Liver (tissue), 9 donors: Measurements from ENCODE around the gene GRK3. TPM values are rescaled to one million over a fixed set of nuclear protein-coding genes. Genes with fewer than 3 reads are reported as not detected.

Experiments used
- DNase-seq: peaks from one replicate; pipeline ENCODE4 v3.0.0-alpha.2; 2017; ENCODE audit warnings: low spot score
- H3K27ac ChIP-seq, 2 donors: one replicate each; pipeline ENCODE4 v1.7.0; 2013; ENCODE audit warnings: inconsistent platforms in 2 of 2, low read length in 2 of 2, control low read depth in 1 of 2, low read depth in 1 of 2, mild to moderate bottlenecking in 1 of 2
- H3K27me3 ChIP-seq, 4 donors: one replicate each; pipeline versions ENCODE4 v1.6.1 to v1.7.0; 2013; ENCODE audit warnings: low read length in 3 of 4, inconsistent platforms in 1 of 4, mild to moderate bottlenecking in 1 of 4, moderate library complexity in 1 of 4; ENCODE audit not compliant: control insufficient read depth in 4 of 4, insufficient read depth in 4 of 4
- H3K36me3 ChIP-seq, 4 donors: one replicate each; pipeline versions ENCODE4 v1.6.1 to v1.7.0; 2013; ENCODE audit warnings: low read length in 3 of 4, mild to moderate bottlenecking in 3 of 4, low read depth in 1 of 4, moderate library complexity in 1 of 4; ENCODE audit not compliant: control insufficient read depth in 4 of 4, insufficient read depth in 3 of 4
- H3K4me1 ChIP-seq, 4 donors: one replicate each; pipeline versions ENCODE4 v1.6.1 to v1.7.0; 2013; ENCODE audit warnings: low read length in 3 of 4, mild to moderate bottlenecking in 3 of 4, moderate library complexity in 1 of 4; ENCODE audit not compliant: control insufficient read depth in 4 of 4, insufficient read depth in 4 of 4
- H3K4me3 ChIP-seq, 3 donors: one replicate each; pipeline versions ENCODE4 v1.6.1 to v1.7.0; 2013; ENCODE audit warnings: low read length in 3 of 3, control low read depth in 1 of 3, low read depth in 1 of 3, mild to moderate bottlenecking in 1 of 3
- H3K9ac ChIP-seq, 2 donors: one replicate each; pipeline ENCODE4 v1.7.0; 2013; ENCODE audit warnings: low read length in 2 of 2, mild to moderate bottlenecking in 2 of 2, moderate library complexity in 2 of 2, control low read depth in 1 of 2, low read depth in 1 of 2
- H3K9me3 ChIP-seq, 4 donors: one replicate each; pipeline versions ENCODE4 v1.6.1 to v1.7.0; 2013; ENCODE audit warnings: low read length in 3 of 4; ENCODE audit not compliant: control insufficient read depth in 4 of 4
- EGR1 ChIP-seq, 2 donors: IDR thresholded peaks; 2 replicates each; pipeline ENCODE4 v1.6.1; 2016 to 2018; ENCODE audit warnings: antibody characterized with exemption in 2 of 2, low read depth in 2 of 2
- FOXA1 ChIP-seq: IDR thresholded peaks from 2 replicates; pipeline ENCODE4 v1.6.1; 2016; ENCODE audit warnings: antibody characterized with exemption
- FOXA2 ChIP-seq: IDR thresholded peaks from 2 replicates; pipeline ENCODE4 v1.6.1; 2016; ENCODE audit warnings: antibody characterized with exemption
- HNF4A ChIP-seq, 2 donors: conservative IDR thresholded peaks; 2 replicates each; pipeline ENCODE4 v1.6.1; 2016; ENCODE audit warnings: antibody characterized with exemption in 2 of 2, mild to moderate bottlenecking in 2 of 2
- HNF4G ChIP-seq: IDR thresholded peaks from 2 replicates; pipeline ENCODE4 v1.6.1; 2016; ENCODE audit warnings: antibody characterized with exemption
- RAD21 ChIP-seq, 2 donors: IDR thresholded peaks; 2 replicates each; pipeline ENCODE4 v1.6.1; 2016; ENCODE audit warnings: antibody characterized with exemption in 2 of 2, mild to moderate bottlenecking in 2 of 2
- WGBS: extraction: QIAGEN DNeasy Blood & Tissue Kit; methylation state at CpG from one replicate; pipeline ENCODE4 v1.1.7; 2013; 5-methylcytosine and 5-hydroxymethylcytosine counted together
- polyA plus RNA-seq, 2 donors: library from polyadenylated mRNA; stranded (reverse) in 1 of 2; unstranded in 1 of 2; fragments of 200-250 nt in 1 of 2; fragments of >200 nt in 1 of 2; fragmentation: Nextera tagmentation in 1 of 2; extraction: Ambion mirVana in 1 of 2; gene quantifications; one replicate each; pipeline versions ENCODE4 v1.2.1 to v1.2.3, GENCODE V29; 2013 to 2015
- total RNA-seq, 2 donors: library from RNA; depleted of rRNA; stranded (reverse); fragments of >200 nt; gene quantifications; one replicate each; pipeline ENCODE4 v1.2.3, GENCODE V29; 2014
- TF ChIP-seq, protein P1 (sequence below): IDR thresholded peaks from 2 replicates; pipeline ENCODE4 v1.6.1; 2016; ENCODE audit warnings: antibody characterized with exemption, mild to moderate bottlenecking
- TF ChIP-seq, protein P2 (sequence below): IDR thresholded peaks from 2 replicates; pipeline ENCODE4 v1.6.1; 2016; ENCODE audit warnings: antibody characterized with exemption
- TF ChIP-seq, protein P3 (sequence below): fragments of 150-350 bp; IDR thresholded peaks from 2 replicates; pipeline ENCODE4 v1.5.1; 2017; ENCODE audit warnings: improper control_type of control experiment, low read depth, low read length; ENCODE audit not compliant: missing input control
- donor health status: healthy.
- donor health status: healthy.
- donor health status: healthy.
- donor health status: healthy.
- donor health status: healthy.

GRK3 gene
- total and polyA plus RNA-seq, 4 donors: 0.79 to 6.5 (median 2.4) TPM

DNA sequence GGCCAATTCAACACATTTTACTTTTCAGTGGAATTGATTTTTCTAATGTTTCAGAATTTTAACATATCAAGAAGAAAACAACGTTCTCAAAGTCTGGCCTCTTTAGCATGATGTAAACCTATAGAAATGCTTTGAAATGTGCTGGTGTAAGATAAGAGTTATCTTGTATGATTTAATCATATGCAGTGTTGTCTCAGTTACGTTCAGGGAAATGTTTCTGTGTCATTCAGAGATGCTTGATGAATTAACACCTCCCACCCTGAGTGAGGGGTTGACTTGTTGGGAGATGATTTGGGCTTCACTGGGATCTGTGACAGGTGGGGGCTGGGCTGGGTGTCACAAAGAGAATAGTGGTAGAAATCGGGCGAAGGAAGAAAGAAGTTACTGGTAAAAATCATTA is 161.8 kb downstream of the GRK3 start:
- H3K36me3 ChIP-seq: no peaks in the 10 kb centered on the region
- no peaks in the 10 kb centered on the region for H3K9me3 ChIP-seq
- no peak for DNase-seq
- H3K4me1 ChIP-seq: no peaks in the 10 kb centered on the region
- H3K27me3 ChIP-seq: no peaks in the 10 kb centered on the region
- WGBS: 55% methylated on average over 4 of the region's 4 CpGs
- TF ChIP-seq, protein P1, sequence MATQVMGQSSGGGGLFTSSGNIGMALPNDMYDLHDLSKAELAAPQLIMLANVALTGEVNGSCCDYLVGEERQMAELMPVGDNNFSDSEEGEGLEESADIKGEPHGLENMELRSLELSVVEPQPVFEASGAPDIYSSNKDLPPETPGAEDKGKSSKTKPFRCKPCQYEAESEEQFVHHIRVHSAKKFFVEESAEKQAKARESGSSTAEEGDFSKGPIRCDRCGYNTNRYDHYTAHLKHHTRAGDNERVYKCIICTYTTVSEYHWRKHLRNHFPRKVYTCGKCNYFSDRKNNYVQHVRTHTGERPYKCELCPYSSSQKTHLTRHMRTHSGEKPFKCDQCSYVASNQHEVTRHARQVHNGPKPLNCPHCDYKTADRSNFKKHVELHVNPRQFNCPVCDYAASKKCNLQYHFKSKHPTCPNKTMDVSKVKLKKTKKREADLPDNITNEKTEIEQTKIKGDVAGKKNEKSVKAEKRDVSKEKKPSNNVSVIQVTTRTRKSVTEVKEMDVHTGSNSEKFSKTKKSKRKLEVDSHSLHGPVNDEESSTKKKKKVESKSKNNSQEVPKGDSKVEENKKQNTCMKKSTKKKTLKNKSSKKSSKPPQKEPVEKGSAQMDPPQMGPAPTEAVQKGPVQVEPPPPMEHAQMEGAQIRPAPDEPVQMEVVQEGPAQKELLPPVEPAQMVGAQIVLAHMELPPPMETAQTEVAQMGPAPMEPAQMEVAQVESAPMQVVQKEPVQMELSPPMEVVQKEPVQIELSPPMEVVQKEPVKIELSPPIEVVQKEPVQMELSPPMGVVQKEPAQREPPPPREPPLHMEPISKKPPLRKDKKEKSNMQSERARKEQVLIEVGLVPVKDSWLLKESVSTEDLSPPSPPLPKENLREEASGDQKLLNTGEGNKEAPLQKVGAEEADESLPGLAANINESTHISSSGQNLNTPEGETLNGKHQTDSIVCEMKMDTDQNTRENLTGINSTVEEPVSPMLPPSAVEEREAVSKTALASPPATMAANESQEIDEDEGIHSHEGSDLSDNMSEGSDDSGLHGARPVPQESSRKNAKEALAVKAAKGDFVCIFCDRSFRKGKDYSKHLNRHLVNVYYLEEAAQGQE: no peak
- TF ChIP-seq, protein P2, sequence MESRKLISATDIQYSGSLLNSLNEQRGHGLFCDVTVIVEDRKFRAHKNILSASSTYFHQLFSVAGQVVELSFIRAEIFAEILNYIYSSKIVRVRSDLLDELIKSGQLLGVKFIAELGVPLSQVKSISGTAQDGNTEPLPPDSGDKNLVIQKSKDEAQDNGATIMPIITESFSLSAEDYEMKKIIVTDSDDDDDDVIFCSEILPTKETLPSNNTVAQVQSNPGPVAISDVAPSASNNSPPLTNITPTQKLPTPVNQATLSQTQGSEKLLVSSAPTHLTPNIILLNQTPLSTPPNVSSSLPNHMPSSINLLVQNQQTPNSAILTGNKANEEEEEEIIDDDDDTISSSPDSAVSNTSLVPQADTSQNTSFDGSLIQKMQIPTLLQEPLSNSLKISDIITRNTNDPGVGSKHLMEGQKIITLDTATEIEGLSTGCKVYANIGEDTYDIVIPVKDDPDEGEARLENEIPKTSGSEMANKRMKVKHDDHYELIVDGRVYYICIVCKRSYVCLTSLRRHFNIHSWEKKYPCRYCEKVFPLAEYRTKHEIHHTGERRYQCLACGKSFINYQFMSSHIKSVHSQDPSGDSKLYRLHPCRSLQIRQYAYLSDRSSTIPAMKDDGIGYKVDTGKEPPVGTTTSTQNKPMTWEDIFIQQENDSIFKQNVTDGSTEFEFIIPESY: no peak
- no peak overlapping the region for H3K9ac ChIP-seq
- no peak overlapping the region for H3K4me3 ChIP-seq
- no peak overlapping the region for H3K27ac ChIP-seq

DNA sequence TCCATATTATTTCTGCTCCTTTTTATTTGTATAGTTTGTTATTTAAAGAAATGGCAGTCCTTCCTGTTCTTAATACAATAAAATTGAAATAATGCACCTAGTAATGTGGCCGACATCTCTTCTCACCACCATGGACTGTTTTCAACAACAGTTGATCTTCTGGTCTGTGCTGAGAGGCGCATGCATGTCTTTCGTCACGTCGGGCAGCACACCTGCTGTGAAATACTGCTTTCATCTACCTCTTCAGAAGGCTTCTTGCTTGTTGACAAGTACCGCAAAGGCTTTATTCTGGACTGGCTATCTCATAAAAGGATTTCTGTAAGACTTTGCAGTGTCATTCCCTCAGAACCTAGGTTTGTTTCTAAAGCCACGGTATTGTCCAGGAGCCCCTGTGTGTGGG is 163.6 kb downstream of the GRK3 start:
- Histone ChIP-seq H3K27me3 (no peaks in the 10 kb centered on the region), H3K9ac (no peak overlapping the region), H3K4me1 (no peaks in the 10 kb centered on the region), H3K27ac (no peak overlapping the region), H3K4me3 (no peak overlapping the region), H3K36me3 (no peaks in the 10 kb centered on the region), H3K9me3 (no peaks in the 10 kb centered on the region)
- TF ChIP-seq, protein P2: no peak
- TF ChIP-seq FOXA2 (no peak), HNF4A (conservative IDR thresholded peaks at IDR 0.05) (no peak), HNF4G (no peak), EGR1 (IDR thresholded peaks at IDR 0.05; ENCODE audit: low read depth in 2 of 2) (no peak), FOXA1 (no peak), RAD21 (IDR thresholded peaks at IDR 0.05) (no peak)
- TF ChIP-seq, protein P3, sequence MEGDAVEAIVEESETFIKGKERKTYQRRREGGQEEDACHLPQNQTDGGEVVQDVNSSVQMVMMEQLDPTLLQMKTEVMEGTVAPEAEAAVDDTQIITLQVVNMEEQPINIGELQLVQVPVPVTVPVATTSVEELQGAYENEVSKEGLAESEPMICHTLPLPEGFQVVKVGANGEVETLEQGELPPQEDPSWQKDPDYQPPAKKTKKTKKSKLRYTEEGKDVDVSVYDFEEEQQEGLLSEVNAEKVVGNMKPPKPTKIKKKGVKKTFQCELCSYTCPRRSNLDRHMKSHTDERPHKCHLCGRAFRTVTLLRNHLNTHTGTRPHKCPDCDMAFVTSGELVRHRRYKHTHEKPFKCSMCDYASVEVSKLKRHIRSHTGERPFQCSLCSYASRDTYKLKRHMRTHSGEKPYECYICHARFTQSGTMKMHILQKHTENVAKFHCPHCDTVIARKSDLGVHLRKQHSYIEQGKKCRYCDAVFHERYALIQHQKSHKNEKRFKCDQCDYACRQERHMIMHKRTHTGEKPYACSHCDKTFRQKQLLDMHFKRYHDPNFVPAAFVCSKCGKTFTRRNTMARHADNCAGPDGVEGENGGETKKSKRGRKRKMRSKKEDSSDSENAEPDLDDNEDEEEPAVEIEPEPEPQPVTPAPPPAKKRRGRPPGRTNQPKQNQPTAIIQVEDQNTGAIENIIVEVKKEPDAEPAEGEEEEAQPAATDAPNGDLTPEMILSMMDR: no peak
- 89% methylated on average over 7 of the region's 7 CpGs for WGBS
- no peak for DNase-seq
